ENCODE results near the gene NSD1.

- TF ChIP-seq CTCF (IDR thresholded peaks at IDR 0.05 in 2 of 3, conservative IDR thresholded peaks at IDR 0.05 in 1 of 3; ENCODE audit: borderline replicate concordance in 1 of 3, insufficient read depth in 1 of 3, low read depth in 2 of 3, low read length in 2 of 3), result no peak
- no peak for TF ChIP-seq EZH2 (IDR thresholded peaks at IDR 0.05)
- TF ChIP-seq ATF3 (IDR thresholded peaks at IDR 0.05), result no peak
- TF ChIP-seq SRF (IDR thresholded peaks at IDR 0.05; ENCODE audit: low read depth), result no peak
Observed at GRCh38 chr5:177256296-177256695, 122.7 kb downstream of the NSD1 start.

Measured in HCT116 (cell line).